DMS53 (cell line): Measurements from ENCODE around the gene TM2D3.

Source experiments
- DNase-seq: peaks from one replicate; lab custom pipeline; 2025; lab: John Stamatoyannopoulos, UW

The TM2D3 gene

GRCh38 chr15:101652098-101652785, at the start of gene TM2D3:
Gene TM2D3 (minus strand): TSS chr15:101652381. CDS start chr15:101652361, 20 bp downstream.
- peak; percentile 93 for DNase-seq

- no peak for DNase-seq
These were observed 46.1 kb upstream of the TM2D3 start for GRCh38 chr15:101698314-101698713.

GRCh38 chr15:101697488-101697887, 45.3 kb upstream of the TM2D3 start:
- DNase-seq: no peak

- DNase-seq: no peak
These were observed 44.6 kb upstream of the TM2D3 start for GRCh38 chr15:101696829-101697228.

- DNase-seq: no peak
These were observed 42.1 kb upstream of the TM2D3 start for GRCh38 chr15:101694261-101694660.

GRCh38 chr15:101692801-101693598, 40.8 kb upstream of the TM2D3 start:
- DNase-seq: no peak

- no peak for DNase-seq
These were observed 37.7 kb upstream of the TM2D3 start for GRCh38 chr15:101689901-101690300.

- DNase-seq: no peak
These were observed 34.5 kb upstream of the TM2D3 start for GRCh38 chr15:101686718-101687117.

GRCh38 chr15:101684877-101685276, 32.7 kb upstream of the TM2D3 start:
- no peak for DNase-seq

GRCh38 chr15:101684384-101684783, 32.2 kb upstream of the TM2D3 start:
- no peak for DNase-seq

- DNase-seq: no peak
These were observed 27.6 kb upstream of the TM2D3 start for GRCh38 chr15:101679806-101680205.

GRCh38 chr15:101676921-101677329, 24.7 kb upstream of the TM2D3 start:
- no peak for DNase-seq

- peak; percentile 2 for DNase-seq
These were observed 23.8 kb upstream of the TM2D3 start for GRCh38 chr15:101675796-101676582.

GRCh38 chr15:101675015-101675414, 22.8 kb upstream of the TM2D3 start:
- DNase-seq: no peak

GRCh38 chr15:101672298-101672697, 20.1 kb upstream of the TM2D3 start:
- no peak for DNase-seq

- DNase-seq: no peak
These were observed 17.6 kb upstream of the TM2D3 start for GRCh38 chr15:101669744-101670143.

GRCh38 chr15:101667881-101668280, 15.7 kb upstream of the TM2D3 start:
- DNase-seq: no peak

GRCh38 chr15:101664303-101664913, 12.2 kb upstream of the TM2D3 start:
- DNase-seq: peak; percentile 24

GRCh38 chr15:101662203-101662602, 10.0 kb upstream of the TM2D3 start:
- no peak for DNase-seq

- DNase-seq: no peak
These were observed 7.8 kb upstream of the TM2D3 start for GRCh38 chr15:101660005-101660404.

- DNase-seq: no peak
These were observed 6.0 kb upstream of the TM2D3 start for GRCh38 chr15:101657968-101658784.
